22Rv1 (cell line): Measurements from ENCODE around the gene IFIT1B.

Source experiments
- H3K27ac ChIP-seq: fragments of 450-650 bp; 2 replicates; pipeline ENCODE4 v1.5.1; 2017
- CTCF ChIP-seq: fragments of 450-650 bp; IDR thresholded peaks from 2 replicates; pipeline ENCODE4 v1.5.1; 2017; ENCODE audit warnings: mild to moderate bottlenecking
- ZFX ChIP-seq: fragments of 450-650 bp; IDR thresholded peaks from 2 replicates; pipeline ENCODE4 v1.6.1; 2017; ENCODE audit warnings: antibody characterized with exemption, borderline replicate concordance

IFIT1B gene

GRCh38 chr10:89351780-89352597 lies 25.9 kb upstream of the IFIT1B start:
- peak overlapping the region; percentile 30; the same call in 1 of the 2 replicates for H3K27ac ChIP-seq
- no peak for TF ChIP-seq ZFX
- no peak for TF ChIP-seq CTCF

DNA sequence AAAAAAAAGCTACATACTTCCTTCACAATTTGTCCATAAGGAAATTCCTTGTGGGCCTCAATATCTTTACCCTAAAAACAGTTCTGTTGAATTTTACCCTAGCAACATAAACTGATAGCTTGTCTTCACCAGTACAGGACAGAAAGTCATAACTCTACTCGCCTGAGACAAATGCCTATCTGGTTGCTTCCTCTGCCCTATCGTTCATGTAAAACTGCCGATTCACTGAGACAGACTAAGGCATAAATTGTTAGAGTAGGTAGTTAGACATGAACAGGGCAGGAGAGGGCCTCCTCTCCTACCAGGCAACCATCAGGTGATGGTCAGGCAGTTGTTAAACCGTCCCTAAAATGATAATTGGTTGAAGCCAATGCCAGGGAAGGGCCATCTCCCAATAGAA lies 25.1 kb upstream of the IFIT1B start:
- TF ChIP-seq ZFX: no peak
- no peak for TF ChIP-seq CTCF
- peak overlapping the region; percentile 30; the same call in 1 of the 2 replicates for H3K27ac ChIP-seq

DNA sequence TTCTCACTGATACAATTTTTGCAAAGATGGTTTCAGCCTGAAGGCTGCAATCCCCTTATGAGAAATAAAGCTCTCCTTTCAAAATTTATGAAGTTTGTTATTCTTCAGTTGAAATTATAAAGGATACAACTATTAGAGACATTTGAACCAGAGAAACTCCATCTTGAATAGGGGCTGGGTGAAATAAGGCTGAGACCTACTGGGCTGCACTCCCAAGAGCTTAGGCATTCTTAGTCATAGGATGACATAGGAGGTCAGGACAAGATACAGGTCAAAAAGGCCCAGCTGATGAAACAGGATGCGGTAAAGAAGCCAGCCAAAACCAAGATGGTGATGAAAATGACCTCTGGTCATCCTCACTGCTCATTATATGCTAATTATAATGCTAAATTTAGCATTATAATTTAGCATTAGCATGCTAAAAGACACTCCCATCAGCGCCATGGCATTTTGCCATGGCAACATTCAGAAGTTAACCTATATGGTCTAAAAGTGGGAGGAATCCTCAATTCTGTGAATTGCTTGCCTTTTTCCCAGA lies 22.4 kb upstream of the IFIT1B start:
- no peak overlapping the region for H3K27ac ChIP-seq
- no peak for TF ChIP-seq CTCF
- no peak for TF ChIP-seq ZFX

DNA sequence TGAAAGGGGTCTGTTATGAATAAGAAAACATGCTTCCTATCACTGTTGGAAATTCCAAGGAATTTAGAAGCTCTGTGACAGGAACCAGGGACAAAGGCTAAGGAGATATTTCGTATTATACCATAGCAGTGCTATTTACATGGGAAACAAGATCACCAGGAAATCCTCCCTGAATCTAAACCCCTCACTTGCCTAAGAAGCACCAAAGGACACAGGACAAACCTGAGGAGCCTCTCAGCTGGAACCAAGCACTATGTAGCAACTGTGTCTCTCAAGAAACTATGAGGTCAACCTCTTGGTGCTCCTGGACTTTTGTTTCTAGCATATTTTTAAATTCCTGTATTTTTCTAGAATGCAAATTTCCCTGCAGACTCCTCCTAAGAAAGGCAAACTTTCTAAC lies 20.8 kb upstream of the IFIT1B start:
- H3K27ac ChIP-seq: no peak overlapping the region
- TF ChIP-seq ZFX (no peak), CTCF (no peak)

DNA sequence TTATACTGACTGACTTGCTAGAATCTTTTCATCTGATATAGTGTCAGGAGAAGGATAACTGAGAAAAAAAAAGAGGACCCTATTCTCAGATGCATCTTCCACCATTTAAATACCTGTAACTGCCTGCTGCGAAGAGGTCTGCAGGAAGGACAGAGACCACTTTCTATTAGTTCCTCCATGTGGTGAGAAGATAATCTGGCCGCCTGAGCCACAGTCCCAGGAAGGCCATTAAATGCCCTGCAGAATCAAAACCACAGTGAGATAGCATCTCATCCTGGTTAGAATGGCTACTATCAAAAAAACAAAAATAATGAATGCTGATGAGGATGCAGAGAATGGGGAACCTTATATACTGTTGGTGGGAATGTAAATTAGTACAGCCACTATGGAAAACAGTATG lies 19.9 kb upstream of the IFIT1B start:
- H3K27ac ChIP-seq: no peak overlapping the region
- TF ChIP-seq CTCF (no peak), ZFX (no peak)

GRCh38 chr10:89360157-89360556 lies 17.7 kb upstream of the IFIT1B start:
- TF ChIP-seq CTCF (no peak), ZFX (no peak)
- no peak overlapping the region for H3K27ac ChIP-seq

GRCh38 chr10:89362929-89363328 lies 14.9 kb upstream of the IFIT1B start:
- no peak overlapping the region for H3K27ac ChIP-seq
- TF ChIP-seq ZFX (no peak), CTCF (no peak)
